Neural cell (in vitro differentiated cells): Measurements from ENCODE around the gene C20orf141. TPM values are rescaled to one million over a fixed set of nuclear protein-coding genes. Genes with fewer than 3 reads are reported as not detected.

Experiments
- H2AFZ ChIP-seq: fragments of 200-600, 300-800 bp; sonication (generic), shearing (Covaris generic); 2 replicates; pipeline ENCODE4 v1.6.0; 2014; ENCODE audit warnings: low read depth, mild to moderate bottlenecking, antibody characterized with exemption, low read length, moderate library complexity
- H3F3A ChIP-seq: fragments of 200-600 bp; shearing (Covaris generic); 2 replicates; pipeline ENCODE4 v1.6.1; 2016; ENCODE audit warnings: mild to moderate bottlenecking, moderate library complexity, mixed read lengths, antibody characterized with exemption, low read length; ENCODE audit not compliant: insufficient read depth, poor library complexity, severe bottlenecking
- H3K27ac ChIP-seq: fragments of 200-600, 300-800 bp; sonication (generic), shearing (Covaris generic); 2 replicates; pipeline ENCODE4 v1.5.1; 2014; ENCODE audit warnings: mild to moderate bottlenecking, low read length, moderate library complexity
- H3K27me3 ChIP-seq: fragments of 300-800, 200-600 bp; sonication (generic), shearing (Covaris generic); 2 replicates; pipeline ENCODE4 v1.6.0; 2014; ENCODE audit warnings: mild to moderate bottlenecking, low read depth, low read length, moderate library complexity; ENCODE audit not compliant: insufficient read depth
- H3K36me3 ChIP-seq: fragments of 300-800, 200-600 bp; sonication (generic), shearing (Covaris generic); 2 replicates; pipeline ENCODE4 v1.5.1; 2014; ENCODE audit warnings: mild to moderate bottlenecking, antibody characterized with exemption, low read length, moderate library complexity; ENCODE audit not compliant: insufficient read depth
- H3K4me2 ChIP-seq: fragments of 300-800, 200-600 bp; sonication (generic), shearing (Covaris generic); 2 replicates; pipeline ENCODE4 v1.6.0; 2014; ENCODE audit warnings: mild to moderate bottlenecking, low read length
- H3K4me3 ChIP-seq: fragments of 300-800, 200-600 bp; sonication (generic), shearing (Covaris generic); 2 replicates; pipeline ENCODE4 v1.5.1; 2014; ENCODE audit warnings: mild to moderate bottlenecking, low read length, moderate library complexity
- H3K79me2 ChIP-seq: fragments of 200-600 bp; shearing (Covaris generic); replicated peaks from 2 replicates; pipeline ENCODE4 v1.6.0; 2014; ENCODE audit warnings: mild to moderate bottlenecking, low read length, moderate library complexity; ENCODE audit not compliant: insufficient read depth
- H3K9ac ChIP-seq: fragments of 300-800, 200-600 bp; sonication (generic), shearing (Covaris generic); 2 replicates; pipeline ENCODE4 v1.6.1; 2016; ENCODE audit warnings: mild to moderate bottlenecking, low read length, mixed read lengths
- H3K9me2 ChIP-seq: fragments of 200-600 bp; shearing (Covaris generic); 2 replicates; pipeline ENCODE4 v1.6.1; 2016; ENCODE audit warnings: mild to moderate bottlenecking, low read length, mixed read lengths; ENCODE audit not compliant: insufficient read depth
- H3K9me3 ChIP-seq: fragments of 200-600, 300-800 bp; sonication (generic), shearing (Covaris generic); 2 replicates; pipeline ENCODE4 v1.6.1; 2016; ENCODE audit warnings: mild to moderate bottlenecking, mixed run types, low read length, moderate library complexity, mixed read lengths
- H4K20me1 ChIP-seq: fragments of 200-600 bp; shearing (Covaris generic); 2 replicates; pipeline ENCODE4 v1.6.1; 2016; ENCODE audit warnings: mild to moderate bottlenecking, mixed run types; ENCODE audit not compliant: insufficient read depth
- CTCF ChIP-seq: fragments of 450-650 bp; IDR thresholded peaks from 2 replicates; pipeline ENCODE4 v1.5.1; 2014; ENCODE audit warnings: antibody characterized with exemption, mild to moderate bottlenecking, moderate library complexity; ENCODE audit not compliant: poor library complexity, severe bottlenecking
- EP300 ChIP-seq: fragments of 450-650 bp; conservative IDR thresholded peaks from 2 replicates; pipeline ENCODE4 v1.6.1; 2014; ENCODE audit warnings: antibody characterized with exemption, mild to moderate bottlenecking, moderate library complexity; ENCODE audit not compliant: poor library complexity, severe bottlenecking
- EZH2 ChIP-seq: fragments of 200-600, 300-800 bp; shearing (Covaris generic), sonication (generic); IDR thresholded peaks from 2 replicates; pipeline ENCODE4 v1.6.1; 2014; ENCODE audit warnings: antibody characterized with exemption, low read length, borderline replicate concordance, mild to moderate bottlenecking; ENCODE audit not compliant: insufficient read depth, poor library complexity, severe bottlenecking
- MXI1 ChIP-seq: fragments of 450-650 bp; conservative IDR thresholded peaks from 2 replicates; pipeline ENCODE4 v1.6.1; 2014; ENCODE audit warnings: antibody characterized with exemption, mild to moderate bottlenecking; ENCODE audit not compliant: poor library complexity, severe bottlenecking
- POLR2AphosphoS5 ChIP-seq: IDR thresholded peaks from 2 replicates; pipeline ENCODE4 v1.6.1; 2012
- RAD21 ChIP-seq: fragments of 450-650 bp; conservative IDR thresholded peaks from 2 replicates; pipeline ENCODE4 v1.6.1; 2014; ENCODE audit warnings: antibody characterized with exemption, mild to moderate bottlenecking, moderate library complexity
- REST ChIP-seq: IDR thresholded peaks from 2 replicates; pipeline ENCODE4 v1.6.1; 2012; ENCODE audit warnings: borderline replicate concordance
- SMC3 ChIP-seq: fragments of 450-650 bp; conservative IDR thresholded peaks from 2 replicates; pipeline ENCODE4 v1.6.1; 2014; ENCODE audit warnings: antibody characterized with exemption, mild to moderate bottlenecking, moderate library complexity; ENCODE audit not compliant: poor library complexity
- TAF1 ChIP-seq: IDR thresholded peaks from 2 replicates; pipeline ENCODE4 v1.6.1; 2012; ENCODE audit warnings: low read depth
- polyA plus RNA-seq: library from polyadenylated mRNA; depleted of rRNA; stranded (reverse); fragments of >200 nt; gene quantifications from 2 replicates; pipeline ENCODE4 v1.2.3, GENCODE V29; 2014

The C20orf141 gene
- polyA plus RNA-seq, 1 donor from 2014 or later: not detected

- Histone ChIP-seq H3K27ac (no peak overlapping the region), H3K27me3 (peaks cover 65% of the 10 kb centered on the region), H2AFZ (no peak overlapping the region), H3K9ac (no peak overlapping the region), H3K9me2 (no peaks in the 10 kb centered on the region), H3K4me2 (no peak overlapping the region), H4K20me1 (no peaks in the 10 kb centered on the region), H3F3A (no peaks in the 10 kb centered on the region), H3K36me3 (no peaks in the 10 kb centered on the region), H3K9me3 (no peaks in the 10 kb centered on the region), H3K4me3 (peak overlapping the region; percentile 75), H3K79me2 (no peaks in the 10 kb centered on the region)
- TF ChIP-seq CTCF (no peak), SMC3 (no peak), REST (no peak), POLR2AphosphoS5 (no peak), RAD21 (no peak), EP300 (no peak), TAF1 (no peak), EZH2 (no peak), MXI1 (no peak)
These were observed 13.5 kb upstream of the C20orf141 start for GRCh38 chr20:2801286-2801728.

DNA sequence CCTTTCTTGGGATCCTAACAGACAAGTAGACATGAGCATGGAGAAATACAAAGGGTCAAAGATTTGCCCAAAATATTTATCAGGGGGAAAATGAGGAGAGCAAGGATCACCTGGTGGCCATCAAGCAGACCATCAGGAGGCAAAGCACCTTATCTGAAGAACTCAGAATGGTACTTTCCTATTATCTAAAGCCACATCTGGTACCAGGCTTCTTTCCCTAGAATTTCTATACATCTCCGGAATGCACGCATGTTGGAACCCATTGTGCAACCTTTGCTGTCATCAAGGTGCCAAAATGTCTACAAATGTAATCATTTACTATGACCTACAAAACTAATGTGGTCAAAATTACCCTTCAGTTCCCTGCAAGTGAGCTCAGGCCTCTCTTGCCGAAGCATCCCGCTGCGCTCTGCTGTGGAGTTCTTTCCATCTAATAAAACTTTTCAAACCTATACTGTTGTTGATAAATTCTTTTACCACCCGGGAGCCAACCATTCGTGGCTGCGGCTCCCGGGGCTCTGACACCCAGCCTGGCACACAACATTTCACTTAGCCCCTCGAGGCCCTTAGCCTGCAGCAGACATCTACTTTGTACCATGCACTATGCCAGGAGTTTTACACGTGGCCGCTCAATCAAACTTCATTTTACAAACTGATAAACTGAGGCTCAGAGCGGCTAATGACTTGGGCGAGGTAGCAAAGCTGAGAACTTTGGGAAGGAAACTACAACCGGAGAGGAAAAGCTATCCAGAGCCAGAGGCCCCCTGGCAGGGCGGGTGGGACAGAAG, 10.6 kb upstream of the C20orf141 start:
- Histone ChIP-seq H3K27me3 (peaks cover 71% of the 10 kb centered on the region), H2AFZ (no peak overlapping the region), H3K4me3 (no peak overlapping the region), H3K36me3 (no peaks in the 10 kb centered on the region), H3K79me2 (no peaks in the 10 kb centered on the region), H3F3A (no peaks in the 10 kb centered on the region), H3K9me2 (no peaks in the 10 kb centered on the region), H4K20me1 (no peaks in the 10 kb centered on the region), H3K4me2 (no peak overlapping the region), H3K9ac (no peak overlapping the region), H3K9me3 (no peaks in the 10 kb centered on the region), H3K27ac (no peak overlapping the region)
- TF ChIP-seq MXI1 (no peak), POLR2AphosphoS5 (no peak), CTCF (no peak), REST (no peak), SMC3 (no peak), EZH2 (no peak), RAD21 (no peak), EP300 (no peak), TAF1 (no peak)
